NB4 (cell line): ENCODE results near the gene CTAG1B.
"Not testable (repeated sequence)": the region's sequence is repeated elsewhere in the genome, so short reads cannot be mapped to it uniquely, and the experiment has no call there.

Experiments
- CTCF ChIP-seq: IDR thresholded peaks from one replicate; pipeline ENCODE4 v1.5.1; 2012; ENCODE audit warnings: low read depth, low read length
- MAX ChIP-seq: IDR thresholded peaks from 2 replicates; pipeline ENCODE4 v1.6.1; 2011; ENCODE audit warnings: low read depth, low read length
- MYC ChIP-seq: IDR thresholded peaks from 2 replicates; pipeline ENCODE4 v1.6.1; 2011; ENCODE audit warnings: low read depth, low read length
- POLR2A ChIP-seq: IDR thresholded peaks from 2 replicates; pipeline ENCODE4 v1.6.1; 2011; ENCODE audit warnings: mild to moderate bottlenecking; ENCODE audit not compliant: insufficient read length; ENCODE audit errors: extremely low read depth

GRCh38 chrX:154575076-154575475 is 44.0 kb downstream of the CTAG1B start:
- TF ChIP-seq CTCF, MAX, POLR2A, MYC: not testable (repeated sequence)
